K562 (cell line): ENCODE results near the gene FSCN2. TPM values are rescaled to one million over a fixed set of nuclear protein-coding genes. Genes with fewer than 3 reads are reported as not detected.

Experiments
- ATAC-seq: fragments of 200-7000 bp; cut with Tn5 transposase; 3 replicates; pipeline ENCODE4 v1.9.1; 2020; ENCODE audit warnings: moderate library complexity
- BruUV-seq: library from RNA; stranded (reverse); fragments of 400-500 nt; replicated peaks from 2 replicates; lab custom pipeline; 2021; lab: Mats Ljungman, UMichigan
- CTCF ChIA-PET: fragments of 300-600 bp; formaldehyde crosslinking; extraction: SDS; loops from one replicate; lab custom pipeline; 2021; ENCODE audit warnings: low intra/inter-chr PET ratio; lab: Yijun Ruan, JAX
- POLR2A ChIA-PET: fragments of 300-600, 350-650 bp; sonication (Branson Sonifier 250); formaldehyde crosslinking; extraction: SDS; loops from one replicate; lab custom pipeline; 2021; ENCODE audit warnings: antibody characterized with exemption, inconsistent platforms; lab: Yijun Ruan, JAX
- DNase-seq, 4 experiments: peaks; one replicate each; pipeline versions ENCODE4 v3.0.0 to v3.0.0-alpha.2; 2011 to 2018; ENCODE audit warnings: low spot score in 3 of 4, mixed read lengths in 3 of 4; ENCODE audit errors: extremely low read depth in 1 of 4
- FAIRE-seq: peaks from 2 replicates; lab custom pipeline; 2011; peaks lifted over from hg19 to GRCh38; lab: Jason Lieb, UNC
- H2AFZ ChIP-seq: 2 replicates; pipeline ENCODE4 v1.6.0; 2011; ENCODE audit warnings: low read depth, low read length, control low read depth, inconsistent platforms
- H3K27ac ChIP-seq: fragments of 200-600 bp; 3 replicates; pipeline ENCODE4 v1.8.0; 2011; ENCODE audit warnings: low read depth, mild to moderate bottlenecking, control low read depth, inconsistent platforms, low read length, moderate library complexity, mixed read lengths; ENCODE audit errors: extremely low read depth
- H3K27me3 ChIP-seq, 2 experiments: fragments of 300-600 bp in 1 of 2; 2 replicates in 1 of 2; 3 replicates in 1 of 2; pipeline versions ENCODE4 v1.6.0 to v1.8.0; 2011; ENCODE audit warnings: inconsistent platforms in 2 of 2, low read length in 2 of 2, mild to moderate bottlenecking in 1 of 2, mixed read lengths in 1 of 2, moderate library complexity in 1 of 2; ENCODE audit not compliant: control insufficient read depth in 2 of 2, insufficient read depth in 2 of 2
- H3K36me3 ChIP-seq: fragments of 300-600 bp; 3 replicates; pipeline ENCODE4 v1.8.0; 2011; ENCODE audit warnings: mild to moderate bottlenecking, low read length, inconsistent platforms; ENCODE audit not compliant: control insufficient read depth, insufficient read depth
- H3K4me1 ChIP-seq, 2 experiments: fragments of 200-600 bp in 1 of 2; replicated peaks in 1 of 2; 2 replicates in 1 of 2; 3 replicates in 1 of 2; pipeline versions ENCODE4 v1.5.1 to v1.8.0; 2011; ENCODE audit warnings: inconsistent platforms in 2 of 2, low read length in 2 of 2, mild to moderate bottlenecking in 1 of 2, mixed read lengths in 1 of 2, moderate library complexity in 1 of 2; ENCODE audit not compliant: control insufficient read depth in 2 of 2, insufficient read depth in 2 of 2
- H3K4me2 ChIP-seq: 2 replicates; pipeline ENCODE4 v1.6.1; 2011; ENCODE audit warnings: low read length, control low read depth, inconsistent platforms, mixed read lengths; ENCODE audit not compliant: insufficient read depth
- H3K4me3 ChIP-seq: fragments of 200-600 bp; sonication (generic), shearing (Covaris generic); 2 replicates; pipeline ENCODE4 v1.5.1; 2016; ENCODE audit warnings: control low read depth, inconsistent platforms
- H3K79me2 ChIP-seq: fragments of 200-600 bp; 3 replicates; pipeline ENCODE4 v1.8.0; 2011; ENCODE audit warnings: low read length, inconsistent platforms; ENCODE audit not compliant: control insufficient read depth, insufficient read depth
- H3K9ac ChIP-seq, 2 experiments: 2 replicates each; pipeline versions ENCODE4 v1.6.0 to v1.6.1; 2011; ENCODE audit warnings: low read depth in 2 of 2, low read length in 2 of 2, control low read depth in 1 of 2, inconsistent platforms in 1 of 2, mild to moderate bottlenecking in 1 of 2, mixed read lengths in 1 of 2; ENCODE audit not compliant: insufficient read depth in 1 of 2
- H3K9me1 ChIP-seq: one replicate; pipeline ENCODE4 v1.6.0; 2011; ENCODE audit warnings: inconsistent platforms, mild to moderate bottlenecking, low read length, moderate library complexity; ENCODE audit not compliant: control insufficient read depth, insufficient read depth
- H3K9me3 ChIP-seq: replicated peaks from 2 replicates; pipeline ENCODE4 v1.5.1; 2011; ENCODE audit warnings: low read depth, low read length, inconsistent platforms; ENCODE audit not compliant: control insufficient read depth, insufficient read depth
- H4K20me1 ChIP-seq: replicated peaks from 2 replicates; pipeline ENCODE4 v1.6.1; 2011; ENCODE audit warnings: low read length, inconsistent platforms, mixed read lengths; ENCODE audit not compliant: control insufficient read depth, insufficient read depth
- FOXK1 ChIP-seq: sonication (generic); formaldehyde crosslinking; IDR thresholded peaks from 2 replicates; pipeline ENCODE4 v1.8.0; 2022; ENCODE audit warnings: missing genetic modification reagents, mild to moderate bottlenecking, borderline replicate concordance
- GATA2 ChIP-seq: sonication (generic); formaldehyde crosslinking; IDR thresholded peaks from 2 replicates; pipeline ENCODE4 v1.4.0; 2020; ENCODE audit warnings: mild to moderate bottlenecking, missing genetic modification reagents
- L3MBTL2 ChIP-seq: fragments of 450-650 bp; IDR thresholded peaks from 2 replicates; pipeline ENCODE4 v1.6.1; 2016; ENCODE audit warnings: mild to moderate bottlenecking, moderate library complexity
- MAFK ChIP-seq: IDR thresholded peaks from 2 replicates; pipeline ENCODE4 v1.6.1; 2011; ENCODE audit warnings: low read length, improper control_type of control experiment
- MGA ChIP-seq: fragments of 450-650 bp; IDR thresholded peaks from 2 replicates; pipeline ENCODE4 v1.6.1; 2016; ENCODE audit warnings: mild to moderate bottlenecking, moderate library complexity
- POLR2A ChIP-seq: fragments of 450-650 bp; conservative IDR thresholded peaks from 2 replicates; pipeline ENCODE4 v1.6.1; 2016
- TFAP4 ChIP-seq: sonication (generic); formaldehyde crosslinking; IDR thresholded peaks from 2 replicates; pipeline ENCODE4 v1.8.0; 2022; ENCODE audit warnings: missing genetic modification reagents, mild to moderate bottlenecking, moderate library complexity, borderline replicate concordance
- ZBTB17 ChIP-seq: fragments of 450-650 bp; formaldehyde crosslinking; IDR thresholded peaks from 2 replicates; pipeline ENCODE4 v1.4.0; 2020; ENCODE audit warnings: mild to moderate bottlenecking
- ZNF561 ChIP-seq: fragments of 450-650 bp; formaldehyde crosslinking; conservative IDR thresholded peaks from 2 replicates; pipeline ENCODE4 v1.4.0; 2020; ENCODE audit warnings: mild to moderate bottlenecking, moderate library complexity
- WGBS: fragments of 100-300 bp; shearing (Covaris generic); methylation state at CpG from one replicate; pipeline ENCODE4 v1.1.6; 2016; ENCODE audit warnings: low coverage, mixed read lengths; ENCODE audit not compliant: insufficient coverage; ENCODE audit errors: missing lambda C conversion rate; 5-methylcytosine and 5-hydroxymethylcytosine counted together
- in situ Hi-C: fragments of 300-500 bp; cut with MboI; formaldehyde crosslinking; loops from 4 replicates; pipeline ENCODE4 v1.15.0; 2018; ENCODE audit warnings: inconsistent platforms, mixed read lengths
- intact Hi-C: fragments of 100-400 bp; cut with micrococcal nuclease; formaldehyde crosslinking; loops from 2 replicates; pipeline ENCODE4 v1.14.2; 2022
- polyA plus RNA-seq, 8 experiments: library from polyadenylated mRNA; depleted of rRNA in 4 of 8; stranded (reverse) in 5 of 8; unstranded in 3 of 8; fragments of >200 nt; fragmentation: Nextera tagmentation in 2 of 8; fragmentation: Illumina TruSeq in 1 of 8; extraction: Ambion mirVana in 2 of 8; extraction: Trizol in 1 of 8; gene quantifications; 2 replicates each; pipeline versions ENCODE4 v1.2.1 to v1.2.3, GENCODE V29; 2011 to 2014; ENCODE audit warnings: inconsistent platforms in 1 of 8, missing spikeins in 1 of 8
- total RNA-seq, 7 experiments: library from RNA; depleted of rRNA in 6 of 7; stranded (reverse); fragments of >200 nt in 6 of 7; fragmentation: Illumina TruSeq in 2 of 7; extraction: Trizol in 2 of 7; gene quantifications; 2 replicates each; pipeline versions ENCODE4 v1.2.1 to v1.2.3, GENCODE V29; 2011 to 2021; ENCODE audit warnings: low replicate concordance in 1 of 7

Gene FSCN2
- total and polyA plus RNA-seq, 9 of the 15 experiments (the other 6 are each of a cell fraction or from before 2014, with no cell fraction given) = 0.08 TPM; not detected in 8

- POLR2A ChIA-PET = interaction anchor here (0.6 to 4.3 kb wide), 6 partner anchors 14 to 179 kb away, joined by 3 to 46 read pairs (median 3); partner anchors contain the start of gene ACTG1
- TF ChIP-seq ZNF561 (CRISPR knock-in tag) = no peak
- TF ChIP-seq ZBTB17 = no peak
- peak; percentile 92 for TF ChIP-seq MGA
- no peak for TF ChIP-seq GATA2 (CRISPR knock-in tag)
- TF ChIP-seq L3MBTL2 = peak; percentile 76
- TF ChIP-seq MAFK = no peak
- peak; percentile 41; the same call in 1 of the 2 replicates for TF ChIP-seq POLR2A
- TF ChIP-seq FOXK1 (CRISPR knock-in tag) = no peak
- TF ChIP-seq TFAP4 (CRISPR knock-in tag) = peak; percentile 32; the same call in 1 of the 2 replicates
Observed at GRCh38 chr17:81493198-81494038, 34.8 kb upstream of the FSCN2 start.

More at GRCh38 chr17:81493198-81494038, 34.8 kb upstream of the FSCN2 start:
- H3K27ac ChIP-seq = no peak overlapping the region
- H3K79me2 ChIP-seq = peaks cover 2% of the 10 kb centered on the region; the same call in 1 of the 3 replicates
- no peaks in the 10 kb centered on the region for H3K9me3 ChIP-seq
- CTCF ChIA-PET = no interaction called here
- H3K9me1 ChIP-seq = no peaks in the 10 kb centered on the region
- 34% methylated on average over 16 of the region's 16 CpGs for WGBS
- BruUV-seq = no TSS peak
- peak overlapping the region; percentile 1; the same call in 1 of the 2 replicates for H3K4me2 ChIP-seq
- no peak overlapping the region for H3K4me3 ChIP-seq
- H3K27me3 ChIP-seq = no peaks in the 10 kb centered on the region
- DNase-seq (peak; percentile 82 to 94 (median 92)), FAIRE-seq (peak; percentile 79), ATAC-seq (peak; percentile 91)
- intact Hi-C loops = no loop called here
- H4K20me1 ChIP-seq = no peaks in the 10 kb centered on the region
- in situ Hi-C loops = no loop called here
- peaks cover 3 to 37% of the 10 kb centered on the region in 2 experiments; a peak in 4 of 5 replicates for H3K4me1 ChIP-seq
- H3K36me3 ChIP-seq = no peaks in the 10 kb centered on the region
- H3K9ac ChIP-seq = peak overlapping the region in 1 of 2 experiments; percentile 23; a peak in 1 of 4 replicates
- peak overlapping the region; percentile 76 for H2AFZ ChIP-seq
